Uterus (tissue), 4 donors: Measurements from ENCODE around the gene DNASE1L1. TPM values are rescaled to one million over a fixed set of nuclear protein-coding genes. Genes with fewer than 3 reads are reported as not detected.
A peak's percentile ranks its signal among the peaks of the same experiment; 100 is the strongest.

Experiments used
- DNase-seq, 2 donors: peaks; one replicate each; pipeline ENCODE4 v3.0.0-alpha.2; 2019 to 2020
- H3K27ac ChIP-seq, 2 donors: fragments of 200-600 bp; sonication (generic); 1 replicate in 1 of 2; 2 replicates in 1 of 2; pipeline ENCODE4 v1.5.1; 2016 to 2018
- H3K27me3 ChIP-seq, 2 donors: fragments of 200-600 bp; sonication (generic); one replicate each; pipeline ENCODE4 v1.5.1; 2018 to 2019; ENCODE audit warnings: control low read depth in 1 of 2
- H3K36me3 ChIP-seq, 2 donors: fragments of 200-600 bp; sonication (generic); one replicate each; pipeline ENCODE4 v1.5.1; 2019; ENCODE audit warnings: control low read depth in 1 of 2
- H3K4me1 ChIP-seq, 2 donors: fragments of 200-600 bp; sonication (generic); one replicate each; pipeline ENCODE4 v1.5.1; 2018 to 2019; ENCODE audit warnings: control low read depth in 1 of 2
- H3K4me3 ChIP-seq, 2 donors: fragments of 200-600 bp; sonication (generic); 1 replicate in 1 of 2; 2 replicates in 1 of 2; pipeline ENCODE4 v1.5.1; 2018 to 2019; ENCODE audit warnings: mild to moderate bottlenecking in 1 of 2
- H3K9me3 ChIP-seq, 2 donors: fragments of 200-600 bp; sonication (generic); one replicate each; pipeline ENCODE4 v1.5.1; 2019; ENCODE audit warnings: control low read depth in 1 of 2
- CTCF ChIP-seq, 4 experiments: fragments of 200-600 bp in 2 of 4; fragments of 450-650 bp in 2 of 4; sonication (generic) in 2 of 4; IDR thresholded peaks; one replicate each; pipeline ENCODE4 v1.5.1; 2016 to 2019; ENCODE audit warnings: antibody characterized with exemption in 4 of 4, mild to moderate bottlenecking in 2 of 4, moderate library complexity in 1 of 4
- POLR2A ChIP-seq, 2 donors: fragments of 450-650 bp; IDR thresholded peaks; one replicate each; pipeline ENCODE4 v1.6.1; 2016; ENCODE audit warnings: antibody characterized with exemption in 2 of 2, mild to moderate bottlenecking in 1 of 2, moderate library complexity in 1 of 2
- intact Hi-C: fragments of 100-400 bp; cut with DNase I; formaldehyde crosslinking; loops from one replicate; pipeline ENCODE4 v1.15.1; 2023; ENCODE audit warnings: low total_unique reads
- total RNA-seq, 4 donors: library from RNA; depleted of rRNA in 3 of 4; stranded (reverse); fragments of >200 nt in 3 of 4; gene quantifications; one replicate each; pipeline versions ENCODE4 v1.1.0 to v1.2.4, GENCODE V29; 2014 to 2023
- donor health status: DM: yes; HTN: yes; CAD: no.

DNASE1L1 gene
- total RNA-seq, 4 donors from 2014 or later = 10.2 to 31.8 (median 21.2) TPM

DNA sequence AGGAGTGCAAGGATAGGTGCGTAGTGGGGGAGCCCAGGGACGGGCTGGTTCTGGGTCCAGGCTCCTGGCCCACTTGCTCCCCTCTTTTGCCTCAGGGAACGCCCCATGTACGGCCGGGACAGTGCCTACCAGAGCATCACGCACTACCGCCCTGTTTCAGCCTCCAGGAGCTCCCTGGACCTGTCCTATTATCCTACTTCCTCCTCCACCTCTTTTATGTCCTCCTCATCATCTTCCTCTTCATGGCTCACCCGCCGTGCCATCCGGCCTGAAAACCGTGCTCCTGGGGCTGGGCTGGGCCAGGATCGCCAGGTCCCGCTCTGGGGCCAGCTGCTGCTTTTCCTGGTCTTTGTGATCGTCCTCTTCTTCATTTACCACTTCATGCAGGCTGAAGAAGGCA, 28.3 kb downstream of the DNASE1L1 start:
- Histone ChIP-seq H3K27me3 (no peaks in the 10 kb centered on the region), H3K4me1 (no peaks in the 10 kb centered on the region), H3K9me3 (no peaks in the 10 kb centered on the region), H3K4me3 (peak overlapping the region; percentile 59 to 65), H3K27ac (peak overlapping the region; percentile 95 to 97), H3K36me3 (no peaks in the 10 kb centered on the region)
- DNase-seq = no peak
- no peak for TF ChIP-seq POLR2A (IDR thresholded peaks at IDR 0.05)
- no peak for TF ChIP-seq CTCF (IDR thresholded peaks at IDR 0.05)
- intact Hi-C loops = no loop called here

DNA sequence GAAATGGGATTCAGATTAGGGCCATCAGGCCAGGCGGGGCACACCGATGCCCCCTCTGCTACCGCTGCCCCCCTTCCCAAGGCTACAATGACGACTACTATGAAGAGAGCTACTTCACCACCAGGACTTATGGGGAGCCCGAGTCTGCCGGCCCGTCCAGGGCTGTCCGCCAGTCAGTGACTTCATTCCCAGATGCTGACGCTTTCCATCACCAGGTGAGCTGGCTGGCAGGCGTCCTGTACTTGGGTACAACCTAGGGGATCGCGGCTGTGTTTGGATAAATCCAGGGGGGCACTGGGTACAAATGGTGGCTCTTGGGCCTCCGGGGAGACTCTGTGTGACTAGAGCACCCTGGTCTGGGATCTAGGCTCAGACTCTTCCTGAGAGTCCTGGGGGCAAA, 28.9 kb downstream of the DNASE1L1 start:
- H3K27ac ChIP-seq = peak overlapping the region; percentile 95 to 97
- intact Hi-C loops = no loop called here
- no peaks in the 10 kb centered on the region for H3K4me1 ChIP-seq
- DNase-seq = peak in 1 of 2 donors; percentile 30
- peak overlapping the region; percentile 59 to 65 for H3K4me3 ChIP-seq
- H3K27me3 ChIP-seq = no peaks in the 10 kb centered on the region
- H3K36me3 ChIP-seq = no peaks in the 10 kb centered on the region
- H3K9me3 ChIP-seq = no peaks in the 10 kb centered on the region
- no peak for TF ChIP-seq POLR2A (IDR thresholded peaks at IDR 0.05)
- no peak for TF ChIP-seq CTCF (IDR thresholded peaks at IDR 0.05)

DNA sequence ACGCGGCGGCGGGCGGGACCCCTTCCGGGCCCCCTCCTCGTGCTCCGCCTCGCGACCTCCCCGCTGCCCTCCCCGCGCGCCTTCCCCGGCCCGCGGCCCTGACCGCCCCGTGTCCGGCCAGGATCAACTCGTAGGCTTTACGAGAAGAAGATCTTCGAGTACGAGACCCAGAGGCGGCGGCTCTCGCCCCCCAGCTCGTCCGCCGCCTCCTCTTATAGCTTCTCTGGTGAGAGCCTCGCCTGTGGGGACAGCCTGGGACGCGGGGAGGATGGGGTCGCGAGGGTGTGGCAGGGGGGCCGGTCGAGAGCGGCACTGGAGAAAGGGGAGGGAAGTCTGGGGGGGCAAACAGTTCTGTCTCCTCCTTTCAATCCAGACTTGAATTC, 29.5 kb downstream of the DNASE1L1 start:
- DNase-seq = no peak
- H3K36me3 ChIP-seq = no peaks in the 10 kb centered on the region
- TF ChIP-seq CTCF (IDR thresholded peaks at IDR 0.05) (no peak), POLR2A (IDR thresholded peaks at IDR 0.05) (no peak)
- H3K4me3 ChIP-seq = peak overlapping the region; percentile 59 to 65
- peak overlapping the region; percentile 95 to 97 for H3K27ac ChIP-seq
- H3K4me1 ChIP-seq = no peaks in the 10 kb centered on the region
- H3K27me3 ChIP-seq = no peaks in the 10 kb centered on the region
- intact Hi-C loops = no loop called here
- H3K9me3 ChIP-seq = no peaks in the 10 kb centered on the region

- Histone ChIP-seq H3K27ac (peak within 1 kb of the TSS; percentile 97 to 98), H3K36me3 (no peaks in the 10 kb centered on the region), H3K4me3 (peak within 1 kb of the TSS; percentile 59 to 65), H3K9me3 (no peaks in the 10 kb centered on the region), H3K4me1 (no peaks in the 10 kb centered on the region), H3K27me3 (no peaks in the 10 kb centered on the region)
- peak; percentile 84 to 94 for TF ChIP-seq POLR2A (IDR thresholded peaks at IDR 0.05)
- peak in 1 of 4 experiments; percentile 20 for TF ChIP-seq CTCF (IDR thresholded peaks at IDR 0.05)
- intact Hi-C loops = no loop called here
- peak; percentile 96 to 98 for DNase-seq
Measured at GRCh38 chrX:154378799-154379568, 30.1 kb downstream of the DNASE1L1 start, which contains the start of gene EMD. Gene EMD (plus strand): TSS chrX:154379295. CDS start chrX:154379485, 190 bp downstream.

DNA sequence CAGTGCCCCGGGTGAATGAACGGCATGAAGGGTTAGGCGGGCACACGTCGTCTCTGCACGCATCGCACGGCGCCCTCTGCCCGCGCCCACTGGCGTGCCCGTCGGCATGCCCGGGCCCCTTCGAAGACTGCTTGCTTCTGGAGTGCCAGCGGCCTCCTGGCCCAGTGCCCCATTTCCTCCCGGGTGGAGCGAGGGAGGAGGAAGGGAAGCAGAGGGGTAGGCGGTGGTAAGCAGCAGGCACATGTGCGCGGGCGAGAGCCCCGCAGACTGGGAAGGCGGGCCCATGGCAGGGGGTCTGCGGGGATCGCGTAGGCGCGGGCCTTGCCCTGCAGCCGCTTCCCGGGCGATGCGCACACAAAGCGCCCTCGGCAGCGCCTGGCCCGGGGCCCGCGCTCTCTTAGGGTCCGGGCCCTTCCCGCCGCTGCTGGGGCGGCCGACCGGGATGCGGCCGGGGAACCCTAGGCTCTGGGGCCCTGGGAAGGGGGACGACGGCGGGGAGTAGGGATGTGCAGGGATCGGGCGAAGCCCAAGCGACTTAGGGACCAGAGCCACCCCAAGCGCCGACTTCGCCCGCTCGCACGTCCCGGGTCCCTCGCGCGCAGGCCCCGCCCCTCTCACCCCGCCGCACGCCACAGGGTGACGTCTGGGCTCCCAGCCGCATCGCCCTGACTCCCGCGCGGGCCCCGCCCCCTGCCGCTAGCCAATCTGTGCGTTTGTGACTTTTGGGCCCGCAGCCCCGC, 30.8 kb downstream of the DNASE1L1 start:
- Histone ChIP-seq H3K36me3 (no peaks in the 10 kb centered on the region), H3K4me3 (peak overlapping the region; percentile 33 to 40), H3K4me1 (no peaks in the 10 kb centered on the region), H3K9me3 (no peaks in the 10 kb centered on the region), H3K27me3 (no peaks in the 10 kb centered on the region), H3K27ac (peak overlapping the region; percentile 95 to 98)
- intact Hi-C loops = no loop called here
- DNase-seq = peak in 1 of 2 donors; percentile 73
- peak; percentile 88 to 97 for TF ChIP-seq POLR2A (IDR thresholded peaks at IDR 0.05)
- no peak for TF ChIP-seq CTCF (IDR thresholded peaks at IDR 0.05)
